Stimulated activated CD4-positive, alpha-beta T cell treated with anti-CD3 and anti-CD28 coated beads, Interleukin-4, amount 100 ng/mL, for 4 hours (primary cell): ENCODE measurements around the gene ZDHHC11B.
A peak's percentile ranks its signal among the peaks of the same experiment; 100 is the strongest.
"Not testable (repeated sequence)": the region's sequence is repeated elsewhere in the genome, so short reads cannot be mapped to it uniquely, and the experiment has no call there.

Experiments used
- DNase-seq, 2 experiments: peaks; one replicate each; pipeline ENCODE4 v3.0.0-alpha.2; 2020

Gene ZDHHC11B

GRCh38 chr5:783881-784427, 575 bp downstream of the ZDHHC11B start:
- DNase-seq: peak in 1 of 2 experiments; percentile 20

- peak in 1 of 2 experiments; percentile 12 for DNase-seq
Measured at GRCh38 chr5:783049-783802, 1.3 kb downstream of the ZDHHC11B start.

GRCh38 chr5:782356-782755, 2.2 kb downstream of the ZDHHC11B start:
- DNase-seq: not testable (repeated sequence)

GRCh38 chr5:780571-780970, 4.0 kb downstream of the ZDHHC11B start:
- DNase-seq: not testable (repeated sequence)

GRCh38 chr5:778967-779366, 5.6 kb downstream of the ZDHHC11B start:
- DNase-seq: not testable (repeated sequence)

GRCh38 chr5:778421-778820, 6.1 kb downstream of the ZDHHC11B start:
- DNase-seq: not testable (repeated sequence)

GRCh38 chr5:777756-778161, 6.8 kb downstream of the ZDHHC11B start:
- DNase-seq: no peak

- peak in 1 of 2 experiments; percentile 4 for DNase-seq
Measured at GRCh38 chr5:776862-777711, 7.4 kb downstream of the ZDHHC11B start.

GRCh38 chr5:775961-776861, 8.3 kb downstream of the ZDHHC11B start:
- peak in 1 of 2 experiments; percentile 1 for DNase-seq

GRCh38 chr5:775595-775960, 9.0 kb downstream of the ZDHHC11B start:
- DNase-seq: not testable (repeated sequence)

- DNase-seq: not testable (repeated sequence)
Measured at GRCh38 chr5:774854-775505, 9.5 kb downstream of the ZDHHC11B start.

GRCh38 chr5:774304-774703, 10.2 kb downstream of the ZDHHC11B start:
- DNase-seq: not testable (repeated sequence)

- DNase-seq: no peak
Measured at GRCh38 chr5:773517-774264, 10.8 kb downstream of the ZDHHC11B start.

GRCh38 chr5:772931-773330, 11.6 kb downstream of the ZDHHC11B start:
- not testable (repeated sequence) for DNase-seq

GRCh38 chr5:772547-772890, 12.0 kb downstream of the ZDHHC11B start:
- not testable (repeated sequence) for DNase-seq

- not testable (repeated sequence) for DNase-seq
Measured at GRCh38 chr5:771841-772546, 12.5 kb downstream of the ZDHHC11B start.

GRCh38 chr5:771087-771781, 13.3 kb downstream of the ZDHHC11B start:
- not testable (repeated sequence) for DNase-seq

- DNase-seq: not testable (repeated sequence)
Measured at GRCh38 chr5:770585-770984, 13.9 kb downstream of the ZDHHC11B start.

GRCh38 chr5:769485-770145, 14.9 kb downstream of the ZDHHC11B start:
- DNase-seq: not testable (repeated sequence)
